Activated CD4-positive, alpha-beta T cell treated with anti-CD3 and anti-CD28 coated beads, Interleukin-2, amount 50 U/mL, for 4 hours (primary cell): ENCODE results near the gene L3MBTL3.

ENCODE experiments used
- DNase-seq, 2 experiments: peaks; one replicate each; pipeline ENCODE4 v3.0.0-alpha.2; 2020

The L3MBTL3 gene

GRCh38 chr6:130187335-130188206, 169.2 kb downstream of the L3MBTL3 start:
- no peak for DNase-seq

DNA sequence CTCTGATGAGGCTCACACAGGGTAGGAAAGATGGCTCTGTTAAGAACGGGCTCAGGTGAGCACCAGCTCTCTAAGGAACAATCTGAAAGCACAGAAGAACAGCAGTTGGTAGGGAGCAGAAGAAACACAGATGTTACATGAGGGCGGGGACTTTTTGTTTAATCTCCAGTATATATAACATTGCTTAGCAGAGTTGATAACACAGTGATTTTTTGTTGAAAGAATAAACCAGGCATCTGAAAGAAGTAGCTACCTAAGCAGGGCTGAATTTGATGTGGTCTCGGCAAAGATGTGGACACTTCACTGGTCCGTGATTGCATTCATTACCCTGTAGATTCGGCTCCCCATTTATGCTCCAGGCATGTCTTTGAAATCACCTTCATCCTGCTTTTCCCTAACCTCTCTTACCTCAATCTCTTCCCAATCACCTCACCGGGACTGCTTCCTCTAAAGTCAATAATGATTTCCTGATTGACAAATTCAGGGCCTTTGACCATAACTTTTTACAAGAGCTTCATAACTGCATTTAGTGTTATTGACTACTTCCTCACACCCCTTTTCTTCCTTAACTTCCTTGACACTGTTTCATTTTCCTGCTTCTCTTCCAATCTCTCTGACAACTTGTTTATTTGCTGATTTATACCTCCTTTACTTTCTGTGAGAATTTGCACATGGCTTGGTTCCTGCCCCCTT, 170.0 kb downstream of the L3MBTL3 start:
- DNase-seq, result no peak

- no peak for DNase-seq
Measured at GRCh38 chr6:130189531-130190397, 171.4 kb downstream of the L3MBTL3 start.
